A673 (cell line): ENCODE measurements around the gene MSI2. TPM values are rescaled to one million over a fixed set of nuclear protein-coding genes. Genes with fewer than 3 reads are reported as not detected.

ENCODE experiments used
- BruUV-seq: library from RNA; stranded (reverse); fragments of 400-500 nt; replicated peaks from 2 replicates; lab custom pipeline; 2021; lab: Mats Ljungman, UMichigan
- CTCF ChIA-PET: fragments of 300-600 bp; sonication (Branson Sonifier 250); formaldehyde crosslinking; loops from one replicate; lab custom pipeline; 2022; ENCODE audit warnings: antibody characterized with exemption; lab: Charles Lee
- POLR2A ChIA-PET: fragments of 300-600 bp; sonication (Branson Sonifier 250); formaldehyde crosslinking; loops from one replicate; lab custom pipeline; 2022; ENCODE audit warnings: antibody characterized with exemption; ENCODE audit not compliant: low non-redundant PET; lab: Charles Lee
- DNase-seq: peaks from one replicate; pipeline ENCODE4 v3.0.0-alpha.2; 2015; ENCODE audit warnings: low spot score
- H3K27ac ChIP-seq: fragments of 200-600 bp; sonication (generic); 2 replicates; pipeline ENCODE4 v1.5.1; 2016; ENCODE audit warnings: mixed run types, low read depth, mild to moderate bottlenecking, mixed read lengths, antibody characterized with exemption, low read length; ENCODE audit not compliant: poor library complexity, severe bottlenecking
- H3K27me3 ChIP-seq: fragments of 200-600 bp; sonication (generic); replicated peaks from 2 replicates; pipeline ENCODE4 v1.6.1; 2017; ENCODE audit warnings: mixed run types, low read depth, mild to moderate bottlenecking, mixed read lengths, antibody characterized with exemption, low read length; ENCODE audit not compliant: insufficient read depth, poor library complexity
- H3K36me3 ChIP-seq: fragments of 200-600 bp; sonication (generic); 2 replicates; pipeline ENCODE4 v1.6.1; 2016; ENCODE audit warnings: mixed run types, mild to moderate bottlenecking, mixed read lengths, antibody characterized with exemption, low read length; ENCODE audit not compliant: insufficient read depth, poor library complexity, severe bottlenecking
- H3K4me1 ChIP-seq: fragments of 200-600 bp; sonication (generic); 2 replicates; pipeline ENCODE4 v1.6.1; 2017; ENCODE audit warnings: mixed run types, mild to moderate bottlenecking, mixed read lengths, antibody characterized with exemption, low read length; ENCODE audit not compliant: insufficient read depth, poor library complexity, severe bottlenecking
- H3K4me3 ChIP-seq: fragments of 200-600 bp; sonication (generic); 2 replicates; pipeline ENCODE4 v1.5.1; 2016; ENCODE audit warnings: low read depth, mixed run types, mild to moderate bottlenecking, mixed read lengths, low read length; ENCODE audit not compliant: poor library complexity, severe bottlenecking
- H3K9me3 ChIP-seq: fragments of 200-600 bp; sonication (generic); 2 replicates; pipeline ENCODE4 v1.6.1; 2016; ENCODE audit warnings: mixed run types, low read depth, mild to moderate bottlenecking, mixed read lengths, antibody characterized with exemption, low read length; ENCODE audit not compliant: poor library complexity, severe bottlenecking
- CTCF ChIP-seq: fragments of 300-800, 200-600 bp; sonication (generic); conservative IDR thresholded peaks from 2 replicates; pipeline ENCODE4 v1.5.1; 2017; ENCODE audit warnings: low read depth, mild to moderate bottlenecking, antibody characterized with exemption, low read length, moderate library complexity, mixed read lengths
- EZH2 ChIP-seq: fragments of 200-600 bp; sonication (generic); IDR thresholded peaks from 2 replicates; pipeline ENCODE4 v1.6.1; 2017; ENCODE audit warnings: borderline replicate concordance, low read depth, mild to moderate bottlenecking, mixed read lengths, antibody characterized with exemption, low read length; ENCODE audit not compliant: poor library complexity, severe bottlenecking
- intact Hi-C: fragments of 100-400 bp; cut with micrococcal nuclease; formaldehyde crosslinking; loops from one replicate; pipeline ENCODE4 v1.10.0; 2022; ENCODE audit not compliant: unreplicated experiment
- total RNA-seq: library from RNA; stranded (reverse); gene quantifications from 2 replicates; pipeline ENCODE4 v1.2.3, GENCODE V29; 2021

MSI2 gene
- total RNA-seq, 1 experiment from 2014 or later: 108 TPM

GRCh38 chr17:57326336-57326735, 70.0 kb downstream of the MSI2 start:
- CTCF ChIA-PET: no interaction called here
- TF ChIP-seq CTCF: no peak
- TF ChIP-seq EZH2: no peak
- intact Hi-C loops: no loop called here
- no peak for DNase-seq
- H3K27ac ChIP-seq: no peak overlapping the region
- H3K4me3 ChIP-seq: no peak overlapping the region
- H3K9me3 ChIP-seq: no peaks in the 10 kb centered on the region
- POLR2A ChIA-PET: no interaction called here
- H3K36me3 ChIP-seq: no peaks in the 10 kb centered on the region
- H3K27me3 ChIP-seq: no peaks in the 10 kb centered on the region
- H3K4me1 ChIP-seq: peaks cover 13% of the 10 kb centered on the region
- no TSS peak for BruUV-seq

GRCh38 chr17:57326764-57327163, 70.4 kb downstream of the MSI2 start:
- no peak for TF ChIP-seq EZH2
- Histone ChIP-seq H3K4me1 (peaks cover 13% of the 10 kb centered on the region), H3K27me3 (no peaks in the 10 kb centered on the region), H3K4me3 (no peak overlapping the region), H3K36me3 (no peaks in the 10 kb centered on the region), H3K27ac (no peak overlapping the region), H3K9me3 (no peaks in the 10 kb centered on the region)
- intact Hi-C loops: no loop called here
- ChIA-PET POLR2A (interaction anchor here (0.6 kb wide), 1 partner anchor 8 kb away, joined by 3 read pairs; no protein-coding TSS in a partner anchor), CTCF (no interaction called here)
- BruUV-seq: no TSS peak
- no peak for DNase-seq

- POLR2A ChIA-PET: interaction anchor here (0.6 kb wide), 1 partner anchor 9 kb away, joined by 3 read pairs; no protein-coding TSS in a partner anchor
- Histone ChIP-seq H3K27ac (no peak overlapping the region), H3K36me3 (no peaks in the 10 kb centered on the region), H3K9me3 (no peaks in the 10 kb centered on the region), H3K27me3 (no peaks in the 10 kb centered on the region), H3K4me3 (no peak overlapping the region), H3K4me1 (peaks cover 13% of the 10 kb centered on the region)
- no peak for DNase-seq
- intact Hi-C loops: no loop called here
- CTCF ChIA-PET: no interaction called here
- no TSS peak for BruUV-seq
- TF ChIP-seq CTCF: no peak
- no peak for TF ChIP-seq EZH2
These were observed 71.0 kb downstream of the MSI2 start for GRCh38 chr17:57327176-57327970.
